SKM-1 treated with dmso at 0.1 percent for 144 hours (cell line): ENCODE results near the gene TMTC1.

Experiments
- DNase-seq: peaks from one replicate; lab custom pipeline; 2025; ENCODE audit not compliant: unreplicated experiment; lab: John Stamatoyannopoulos, UW

TMTC1 gene

GRCh38 chr12:29781188-29781587 is 2.6 kb downstream of the TMTC1 start:
- no peak for DNase-seq

- no peak for DNase-seq
These were observed 3.7 kb downstream of the TMTC1 start for GRCh38 chr12:29780084-29780483.

GRCh38 chr12:29778531-29778930 is 5.2 kb downstream of the TMTC1 start:
- no peak for DNase-seq

- no peak for DNase-seq
These were observed 10.7 kb downstream of the TMTC1 start for GRCh38 chr12:29773076-29773475.

- DNase-seq: no peak
These were observed 12.0 kb downstream of the TMTC1 start for GRCh38 chr12:29771786-29772185.

GRCh38 chr12:29771165-29771564 is 12.6 kb downstream of the TMTC1 start:
- DNase-seq: no peak

- no peak for DNase-seq
These were observed 14.4 kb downstream of the TMTC1 start for GRCh38 chr12:29769162-29769858.

GRCh38 chr12:29768372-29768771 is 15.4 kb downstream of the TMTC1 start:
- no peak for DNase-seq

- DNase-seq: no peak
These were observed 20.4 kb downstream of the TMTC1 start for GRCh38 chr12:29763301-29763683.

- no peak for DNase-seq
These were observed 21.0 kb downstream of the TMTC1 start for GRCh38 chr12:29762637-29763300.

GRCh38 chr12:29759950-29760349 is 23.8 kb downstream of the TMTC1 start:
- no peak for DNase-seq

- DNase-seq: no peak
These were observed 26.9 kb downstream of the TMTC1 start for GRCh38 chr12:29756741-29757390.

GRCh38 chr12:29754235-29755189 is 29.2 kb downstream of the TMTC1 start:
- DNase-seq: no peak

- no peak for DNase-seq
These were observed 31.6 kb downstream of the TMTC1 start for GRCh38 chr12:29752121-29752520.

GRCh38 chr12:29751676-29752075 is 32.1 kb downstream of the TMTC1 start:
- no peak for DNase-seq

- no peak for DNase-seq
These were observed 32.9 kb downstream of the TMTC1 start for GRCh38 chr12:29750928-29751220.

GRCh38 chr12:29750131-29750927 is 33.4 kb downstream of the TMTC1 start:
- no peak for DNase-seq

- DNase-seq: no peak
These were observed 39.4 kb downstream of the TMTC1 start for GRCh38 chr12:29744365-29744764.

GRCh38 chr12:29743801-29744200 is 39.9 kb downstream of the TMTC1 start:
- no peak for DNase-seq

GRCh38 chr12:29743077-29743476 is 40.7 kb downstream of the TMTC1 start:
- no peak for DNase-seq

- DNase-seq: no peak
These were observed 41.1 kb downstream of the TMTC1 start for GRCh38 chr12:29742646-29743045.
